ENCODE measurements around the gene MAP3K4.

The MAP3K4 gene

GRCh38 chr6:160998766-160999165 lies 7.2 kb downstream of the MAP3K4 start:
- no peak for DNase-seq (ENCODE audit: low read depth in 1 of 2, low spot score in 1 of 2)

- DNase-seq (ENCODE audit: low read depth in 1 of 2, low spot score in 1 of 2), result no peak
These were observed 7.9 kb downstream of the MAP3K4 start for GRCh38 chr6:160999516-160999915.

GRCh38 chr6:161000632-161001031 lies 9.1 kb downstream of the MAP3K4 start:
- no peak for DNase-seq (ENCODE audit: low read depth in 1 of 2, low spot score in 1 of 2)

GRCh38 chr6:161001421-161001820 lies 9.9 kb downstream of the MAP3K4 start:
- DNase-seq (ENCODE audit: low read depth in 1 of 2, low spot score in 1 of 2), result no peak

GRCh38 chr6:161003336-161003735 lies 11.8 kb downstream of the MAP3K4 start:
- no peak for DNase-seq (ENCODE audit: low read depth in 1 of 2, low spot score in 1 of 2)

- DNase-seq (ENCODE audit: low read depth in 1 of 2, low spot score in 1 of 2), result no peak
These were observed 16.7 kb downstream of the MAP3K4 start for GRCh38 chr6:161008245-161008644.

- no peak for DNase-seq (ENCODE audit: low read depth in 1 of 2, low spot score in 1 of 2)
These were observed 18.4 kb downstream of the MAP3K4 start for GRCh38 chr6:161009991-161010390.

GRCh38 chr6:161010418-161010817 lies 18.8 kb downstream of the MAP3K4 start:
- no peak for DNase-seq (ENCODE audit: low read depth in 1 of 2, low spot score in 1 of 2)

GRCh38 chr6:161011492-161012480 lies 20.2 kb downstream of the MAP3K4 start:
- DNase-seq (ENCODE audit: low read depth in 1 of 2, low spot score in 1 of 2), result no peak

- DNase-seq (ENCODE audit: low read depth in 1 of 2, low spot score in 1 of 2), result no peak
These were observed 22.1 kb downstream of the MAP3K4 start for GRCh38 chr6:161013695-161014094.

- no peak for DNase-seq (ENCODE audit: low read depth in 1 of 2, low spot score in 1 of 2)
These were observed 26.4 kb downstream of the MAP3K4 start for GRCh38 chr6:161017766-161018564.

GRCh38 chr6:161019324-161019839 lies 27.8 kb downstream of the MAP3K4 start:
- DNase-seq (ENCODE audit: low read depth in 1 of 2, low spot score in 1 of 2), result no peak

- no peak for DNase-seq (ENCODE audit: low read depth in 1 of 2, low spot score in 1 of 2)
These were observed 30.0 kb downstream of the MAP3K4 start for GRCh38 chr6:161021543-161021942.

GRCh38 chr6:161021998-161022743 lies 30.6 kb downstream of the MAP3K4 start:
- no peak for DNase-seq (ENCODE audit: low read depth in 1 of 2, low spot score in 1 of 2)

- no peak for DNase-seq (ENCODE audit: low read depth in 1 of 2, low spot score in 1 of 2)
These were observed 31.7 kb downstream of the MAP3K4 start for GRCh38 chr6:161023316-161023715.

GRCh38 chr6:161024364-161024920 lies 32.9 kb downstream of the MAP3K4 start:
- no peak for DNase-seq (ENCODE audit: low read depth in 1 of 2, low spot score in 1 of 2)

- no peak for DNase-seq (ENCODE audit: low read depth in 1 of 2, low spot score in 1 of 2)
These were observed 35.8 kb downstream of the MAP3K4 start for GRCh38 chr6:161027385-161027784.

- DNase-seq (ENCODE audit: low read depth in 1 of 2, low spot score in 1 of 2), result no peak
These were observed 37.7 kb downstream of the MAP3K4 start for GRCh38 chr6:161029195-161029809.

GRCh38 chr6:161031721-161032495 lies 40.3 kb downstream of the MAP3K4 start:
- no peak for DNase-seq (ENCODE audit: low read depth in 1 of 2, low spot score in 1 of 2)

GRCh38 chr6:161033667-161034066 lies 42.1 kb downstream of the MAP3K4 start:
- no peak for DNase-seq (ENCODE audit: low read depth in 1 of 2, low spot score in 1 of 2)
